ENCODE data around the gene ZNF653.

ZNF653 gene

GRCh38 chr19:11510444-11510843 lies 4.8 kb upstream of the ZNF653 start:
- DNase-seq: no peak

DNA sequence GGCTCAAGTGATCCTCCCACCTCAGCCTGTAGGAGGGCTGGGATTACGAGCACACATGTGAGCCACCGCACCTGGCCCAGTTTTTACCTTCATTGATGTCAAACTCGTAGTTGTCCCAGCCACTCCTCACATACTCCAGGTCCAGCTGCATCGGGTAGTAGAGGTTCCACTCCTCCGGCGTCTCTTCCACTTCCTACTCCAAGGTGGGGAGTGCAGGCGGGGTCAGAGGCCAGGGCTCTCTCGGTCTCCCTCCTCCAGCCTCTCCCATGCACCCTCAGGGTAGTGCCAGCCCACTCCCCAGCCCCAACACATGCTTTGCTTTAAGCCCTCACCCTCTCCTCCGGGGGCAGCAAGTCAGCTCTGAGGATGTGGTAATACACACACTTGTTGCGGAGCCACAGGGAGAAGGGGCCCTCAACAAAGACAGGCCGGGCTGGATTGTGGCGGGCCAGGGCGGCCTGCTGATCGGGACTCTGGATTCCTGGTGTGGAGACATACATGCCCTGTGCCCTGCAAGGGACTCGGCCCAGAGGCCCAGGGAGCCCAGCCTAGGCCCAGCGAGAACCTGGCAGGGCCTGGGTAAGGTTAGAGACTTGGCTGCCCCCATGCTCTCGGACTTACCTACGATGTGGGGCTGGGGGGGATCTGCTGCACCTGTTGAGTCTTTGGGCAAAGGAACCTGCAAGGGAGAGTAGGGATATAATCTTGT lies 1.9 kb upstream of the ZNF653 start:
- DNase-seq: no peak

DNA sequence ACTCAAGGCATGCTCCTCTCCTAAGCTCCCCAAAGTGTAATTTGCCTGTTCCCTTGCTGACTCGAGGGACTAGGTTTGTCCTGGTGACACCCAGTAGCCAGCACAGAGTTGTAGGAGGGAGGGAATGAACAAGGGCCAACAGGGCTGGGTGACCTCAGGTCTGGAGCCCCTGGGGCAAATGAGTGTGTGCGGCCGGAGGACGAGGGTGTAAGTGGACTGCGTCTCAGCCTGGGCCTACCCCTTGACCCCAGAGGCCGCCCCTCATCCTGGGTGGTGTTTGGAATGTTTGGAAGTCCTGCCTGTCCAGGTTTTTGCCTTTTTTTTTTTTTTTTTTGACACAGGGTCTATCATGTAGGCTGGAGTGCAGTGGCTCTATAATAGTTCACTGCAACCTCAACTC lies 1.3 kb upstream of the ZNF653 start:
- DNase-seq: no peak

DNA sequence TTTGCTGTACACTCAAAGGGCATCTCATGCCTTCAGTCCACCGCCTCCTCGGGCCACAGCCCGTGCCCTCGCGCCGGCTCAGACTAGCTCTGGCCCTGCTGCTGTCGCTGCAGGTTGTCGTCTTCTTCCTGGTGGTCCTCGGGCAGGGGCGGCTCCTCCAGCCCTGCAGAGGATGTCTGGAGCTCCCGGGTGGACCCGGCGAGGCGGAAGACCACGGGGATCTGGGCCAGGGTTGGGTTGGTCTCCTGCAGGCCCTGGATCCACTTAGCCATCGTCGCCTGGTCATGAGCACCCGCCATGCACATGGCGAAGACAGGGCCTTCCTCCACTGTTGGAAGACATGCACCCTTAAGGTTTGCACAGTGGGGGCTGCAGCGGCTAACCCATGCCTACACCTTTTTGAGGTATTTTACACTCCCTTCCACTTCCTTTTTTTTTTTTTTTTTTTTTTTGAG lies 489 bp upstream of the ZNF653 start:
- no peak for DNase-seq

- DNase-seq: peak; percentile 96
These were observed 571 bp downstream of the ZNF653 start for GRCh38 chr19:11505032-11505503.

- DNase-seq: no peak
These were observed 1.1 kb downstream of the ZNF653 start for GRCh38 chr19:11504502-11505031.

- no peak for DNase-seq
These were observed 5.7 kb downstream of the ZNF653 start for GRCh38 chr19:11499890-11500420.

DNA sequence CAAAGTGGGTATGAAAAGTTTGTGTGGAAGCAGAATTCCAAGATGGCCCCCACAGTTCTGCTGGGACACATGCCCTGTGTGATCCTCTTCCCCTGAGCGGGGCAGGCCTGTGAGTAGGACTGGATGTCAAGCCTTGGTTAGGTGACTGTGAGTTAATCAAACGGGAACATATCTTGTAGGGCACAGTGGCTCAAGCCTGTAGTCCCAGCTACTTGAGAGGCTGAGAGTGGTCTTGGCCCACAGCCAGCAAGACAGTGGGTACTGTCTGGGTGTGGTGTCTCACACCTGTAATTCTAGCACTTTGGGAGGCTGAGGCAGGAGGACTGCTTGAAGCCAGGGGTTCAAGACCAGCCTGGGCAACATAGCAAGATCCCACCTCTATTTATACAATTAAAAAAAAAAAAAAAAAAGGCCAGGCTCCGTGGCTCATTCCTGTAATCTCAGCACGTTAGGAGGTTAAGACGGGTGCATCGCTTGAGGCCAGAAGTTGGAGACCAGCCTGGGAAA lies 6.4 kb downstream of the ZNF653 start:
- no peak for DNase-seq

DNA sequence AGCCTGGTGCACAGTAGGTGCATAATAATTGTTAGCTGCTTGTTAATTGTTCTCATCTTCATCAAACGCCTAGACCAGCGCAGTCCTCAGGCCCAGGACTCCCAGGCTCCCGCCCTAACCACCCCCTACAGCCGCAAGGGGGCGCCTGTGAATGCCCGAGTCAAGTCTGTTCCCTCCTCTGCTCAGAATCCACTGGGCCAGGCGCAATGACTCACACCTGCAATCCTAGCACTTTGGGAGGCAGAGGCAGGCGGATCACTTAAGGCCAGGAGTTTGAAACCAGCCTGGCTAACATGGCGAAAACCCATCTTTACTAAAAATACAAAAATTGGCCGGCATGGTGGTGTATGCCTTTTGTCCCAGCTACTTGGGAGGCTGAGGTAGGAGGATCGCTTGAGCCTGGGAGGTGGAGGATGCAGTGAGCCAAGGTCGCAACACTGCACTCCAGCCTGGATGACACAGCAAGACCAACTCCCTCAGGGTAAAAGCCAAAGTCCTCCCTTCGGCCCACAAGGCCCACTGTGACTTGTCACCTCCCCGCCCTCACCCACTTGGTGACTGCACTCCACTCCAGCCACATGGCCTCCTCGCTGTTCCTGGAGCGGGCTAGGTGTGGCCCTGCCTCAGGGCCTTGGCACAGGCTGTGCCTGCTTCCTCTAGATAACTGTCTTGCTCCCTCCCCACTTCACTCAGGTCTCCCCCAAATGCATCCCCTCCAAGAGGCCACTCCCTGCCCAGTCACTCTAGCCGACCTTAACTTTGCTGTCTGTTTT lies 9.1 kb downstream of the ZNF653 start:
- DNase-seq: peak; percentile 4

- no peak for DNase-seq
These were observed 9.8 kb downstream of the ZNF653 start for GRCh38 chr19:11495885-11496284.

- DNase-seq: peak; percentile 3
These were observed 10.2 kb downstream of the ZNF653 start for GRCh38 chr19:11495481-11495880.

- no peak for DNase-seq
These were observed 10.9 kb downstream of the ZNF653 start for GRCh38 chr19:11494634-11495285.

GRCh38 chr19:11489378-11489777 lies 16.3 kb downstream of the ZNF653 start:
- no peak for DNase-seq

GRCh38 chr19:11486661-11487503 lies 18.8 kb downstream of the ZNF653 start:
- DNase-seq: no peak

GRCh38 chr19:11485245-11485837 lies 20.3 kb downstream of the ZNF653 start:
- no peak for DNase-seq

GRCh38 chr19:11483366-11484111 lies 22.1 kb downstream of the ZNF653 start:
- no peak for DNase-seq

DNA sequence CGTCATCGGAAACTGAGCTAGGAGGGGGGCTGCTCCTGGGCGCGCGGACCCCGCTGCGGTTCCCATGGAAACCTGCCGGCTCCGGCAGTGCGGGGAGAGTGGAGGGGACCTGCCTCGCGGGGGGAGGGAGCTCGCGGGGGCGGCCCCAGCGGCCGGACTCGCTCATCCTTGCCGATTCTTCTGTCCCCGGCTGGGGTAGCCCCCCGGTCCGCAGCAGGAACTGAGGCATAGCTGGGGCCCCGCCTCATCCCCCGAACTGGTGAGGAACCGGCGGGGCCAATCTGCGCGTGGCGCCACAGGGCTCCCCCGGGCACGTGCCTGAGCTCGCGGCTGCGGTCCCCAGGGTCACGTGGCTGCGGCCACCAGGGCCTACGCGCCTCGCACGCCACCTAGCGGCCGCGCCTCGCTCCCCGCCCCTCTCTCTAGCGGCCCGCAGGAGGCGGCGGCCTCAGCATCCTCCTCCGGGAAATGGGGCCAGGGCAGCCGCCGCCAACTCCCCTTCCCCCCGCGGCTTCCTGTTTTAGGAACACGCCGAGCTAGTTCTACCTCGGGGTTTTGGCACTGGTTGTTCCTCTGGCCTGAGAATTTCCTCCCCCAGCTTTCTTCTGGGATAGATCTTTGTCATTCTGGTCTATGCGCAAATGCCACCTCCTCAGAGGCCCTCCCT lies 23.1 kb downstream of the ZNF653 start:
- DNase-seq: peak; percentile 88

GRCh38 chr19:11481534-11482383 lies 23.9 kb downstream of the ZNF653 start:
- peak; percentile 95 for DNase-seq

All from midbrain (tissue), 1 donor.